ENCODE results near the gene CD2AP.

- TF ChIP-seq CSRNP3 (CRISPR knock-in tag; IDR thresholded peaks at IDR 0.05) = no peak
- TF ChIP-seq ZFP3 (CRISPR knock-in tag; IDR thresholded peaks at IDR 0.05) = no peak
- TF ChIP-seq ESRRG (CRISPR knock-in tag; IDR thresholded peaks at IDR 0.05) = no peak
- no peak for TF ChIP-seq TCF4 (CRISPR knock-in tag; IDR thresholded peaks at IDR 0.05; ENCODE audit: borderline replicate concordance)
- no peak for TF ChIP-seq ZNF70 (CRISPR knock-in tag; IDR thresholded peaks at IDR 0.05)
- no peak for TF ChIP-seq OSR1 (CRISPR knock-in tag; IDR thresholded peaks at IDR 0.05)
- no peak for TF ChIP-seq GLIS3 (CRISPR knock-in tag; IDR thresholded peaks at IDR 0.05)
- TF ChIP-seq BACH2 (CRISPR knock-in tag; IDR thresholded peaks at IDR 0.05; ENCODE audit: borderline replicate concordance) = no peak
- no peak for TF ChIP-seq RARB (CRISPR knock-in tag; IDR thresholded peaks at IDR 0.05)
These were observed 36.9 kb upstream of the CD2AP start for GRCh38 chr6:47440719-47441118.

Data from SK-N-SH treated with all-trans-retinoic acid at 6 μM for 48 hours (cell line).